GM10266 (cell line): ENCODE measurements around the gene POLR1H.

ENCODE experiments used
- DNase-seq: peaks from one replicate; pipeline ENCODE4 v3.0.0; 2012; ENCODE audit errors: extremely low spot score
- TF ChIP-seq, protein P1 (sequence below): IDR thresholded peaks from 2 replicates; pipeline ENCODE4 v1.5.1; 2012; ENCODE audit warnings: mild to moderate bottlenecking, low read depth; ENCODE audit not compliant: control insufficient read depth, insufficient read depth; ENCODE audit errors: missing control alignments

POLR1H gene

GRCh38 chr6:30042476-30042875, 18.6 kb upstream of the POLR1H start:
- DNase-seq = peak; percentile 46
- TF ChIP-seq, protein P1, sequence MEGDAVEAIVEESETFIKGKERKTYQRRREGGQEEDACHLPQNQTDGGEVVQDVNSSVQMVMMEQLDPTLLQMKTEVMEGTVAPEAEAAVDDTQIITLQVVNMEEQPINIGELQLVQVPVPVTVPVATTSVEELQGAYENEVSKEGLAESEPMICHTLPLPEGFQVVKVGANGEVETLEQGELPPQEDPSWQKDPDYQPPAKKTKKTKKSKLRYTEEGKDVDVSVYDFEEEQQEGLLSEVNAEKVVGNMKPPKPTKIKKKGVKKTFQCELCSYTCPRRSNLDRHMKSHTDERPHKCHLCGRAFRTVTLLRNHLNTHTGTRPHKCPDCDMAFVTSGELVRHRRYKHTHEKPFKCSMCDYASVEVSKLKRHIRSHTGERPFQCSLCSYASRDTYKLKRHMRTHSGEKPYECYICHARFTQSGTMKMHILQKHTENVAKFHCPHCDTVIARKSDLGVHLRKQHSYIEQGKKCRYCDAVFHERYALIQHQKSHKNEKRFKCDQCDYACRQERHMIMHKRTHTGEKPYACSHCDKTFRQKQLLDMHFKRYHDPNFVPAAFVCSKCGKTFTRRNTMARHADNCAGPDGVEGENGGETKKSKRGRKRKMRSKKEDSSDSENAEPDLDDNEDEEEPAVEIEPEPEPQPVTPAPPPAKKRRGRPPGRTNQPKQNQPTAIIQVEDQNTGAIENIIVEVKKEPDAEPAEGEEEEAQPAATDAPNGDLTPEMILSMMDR = no peak

DNA sequence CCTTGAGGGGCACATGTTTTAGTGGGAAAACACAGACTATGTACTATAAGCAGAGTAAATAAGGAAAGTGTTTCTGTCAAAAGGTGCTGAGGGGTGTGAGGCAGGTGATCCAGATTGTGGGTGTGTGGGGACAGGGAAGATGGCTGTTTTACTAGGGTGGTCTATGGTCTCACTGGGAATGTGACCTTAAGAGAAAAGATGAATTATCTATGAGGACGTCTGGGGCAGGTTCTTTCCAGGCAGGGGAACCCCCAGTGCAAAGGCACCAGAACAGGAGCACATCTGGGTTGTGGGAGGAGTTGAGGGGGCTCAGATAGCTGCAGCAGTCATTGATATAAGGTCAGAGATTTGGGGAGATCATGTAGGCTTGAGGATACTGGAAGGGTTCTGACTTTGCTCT, 18.2 kb upstream of the POLR1H start:
- TF ChIP-seq, protein P1 = no peak
- DNase-seq = peak; percentile 42

- no peak for DNase-seq
- TF ChIP-seq, protein P1 = no peak
These were observed 17.3 kb upstream of the POLR1H start for GRCh38 chr6:30043744-30044143.

DNA sequence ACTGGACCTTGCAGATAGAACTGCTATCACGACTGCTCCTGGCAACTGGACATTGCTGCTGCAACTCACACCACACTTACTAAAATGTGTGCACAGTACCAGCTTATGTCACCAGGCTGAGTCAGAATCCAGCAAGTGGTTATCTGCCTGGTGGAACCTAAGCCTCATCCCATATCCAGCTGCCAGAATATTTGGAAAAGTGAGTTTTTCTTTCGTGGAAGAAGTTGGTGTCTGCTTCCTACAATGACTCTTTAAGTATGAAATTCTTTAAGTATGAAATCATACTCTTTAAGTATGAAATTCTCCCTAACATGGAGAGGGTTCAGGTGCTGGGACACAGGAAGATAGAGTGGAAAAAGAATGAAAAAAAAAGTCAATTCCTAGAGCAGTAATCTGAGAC, 16.4 kb upstream of the POLR1H start:
- no peak for DNase-seq
- TF ChIP-seq, protein P1 = no peak

DNA sequence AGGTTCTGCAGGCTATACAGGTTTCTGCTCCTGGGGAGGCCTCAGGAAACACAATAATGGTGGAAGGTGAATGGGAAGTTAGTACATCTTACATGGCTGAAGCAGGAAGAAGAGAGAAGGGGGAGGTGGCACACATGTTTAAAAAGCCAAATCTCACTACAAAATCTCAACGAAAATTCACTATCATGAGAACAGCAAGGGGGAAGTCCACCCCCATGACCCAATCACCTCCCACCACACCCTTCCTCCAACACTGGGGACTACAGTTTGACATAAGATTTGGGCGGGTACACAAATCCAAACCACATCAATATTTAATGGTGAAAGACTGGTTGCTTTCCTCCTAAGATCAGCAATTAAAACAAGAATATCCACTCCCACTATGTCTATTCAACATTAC, 13.8 kb upstream of the POLR1H start:
- TF ChIP-seq, protein P1 = no peak
- DNase-seq = no peak

DNA sequence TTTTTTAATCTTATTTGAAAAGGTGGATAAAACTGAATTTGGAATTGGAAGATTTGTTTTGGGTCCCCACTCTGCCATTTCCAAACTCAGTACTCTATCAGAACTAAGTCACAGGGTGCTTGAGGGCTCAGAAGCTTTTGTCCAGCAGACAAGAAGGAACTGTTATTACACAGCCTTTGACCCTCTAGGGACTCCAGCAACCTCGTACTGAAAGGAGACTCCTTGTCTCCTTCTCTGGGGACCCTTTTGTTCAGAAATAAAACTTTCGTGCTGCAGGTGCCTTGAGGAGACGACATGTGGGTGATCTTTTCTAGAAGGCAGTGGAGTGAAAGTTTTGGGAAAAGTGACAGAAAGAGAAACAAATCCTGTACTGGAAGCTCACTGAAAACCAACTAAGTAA, 7.4 kb upstream of the POLR1H start:
- TF ChIP-seq, protein P1 = no peak
- no peak for DNase-seq

DNA sequence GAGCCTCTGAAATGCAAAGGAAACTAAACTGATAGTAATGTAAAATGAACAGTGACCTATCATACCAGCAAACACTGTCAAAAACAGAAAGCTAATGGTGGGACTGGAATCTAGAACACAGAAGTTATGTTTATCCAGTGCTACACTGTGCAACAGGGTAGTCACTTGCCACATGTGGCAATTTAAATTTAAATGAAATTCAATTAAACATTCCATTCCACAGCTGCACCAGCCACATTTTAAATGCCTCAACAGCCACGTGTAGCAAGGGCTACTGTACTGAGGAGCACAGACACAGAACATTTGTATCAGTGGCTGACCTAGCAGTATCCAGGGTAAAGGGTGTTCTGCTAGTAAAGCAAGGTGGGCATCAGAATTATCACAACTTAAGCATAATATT, 5.6 kb upstream of the POLR1H start:
- TF ChIP-seq, protein P1 = no peak

More for the DNA sequence above, 5.6 kb upstream of the POLR1H start:
- DNase-seq = no peak
